PC-3 (cell line): ENCODE measurements around the gene CSMD2. TPM values are rescaled to one million over a fixed set of nuclear protein-coding genes. Genes with fewer than 3 reads are reported as not detected.

Experiments
- ATAC-seq: fragments of 200-7000 bp; cut with Tn5 transposase; 2 replicates; pipeline ENCODE4 v1.9.1; 2020; ENCODE audit warnings: mild to moderate bottlenecking, moderate library complexity
- BruUV-seq: library from RNA; stranded (reverse); fragments of 400-500 nt; replicated peaks from 2 replicates; lab custom pipeline; 2021; lab: Mats Ljungman, UMichigan
- CTCF ChIA-PET: fragments of 300-600 bp; sonication (Branson Sonifier 250); formaldehyde crosslinking; loops from one replicate; lab custom pipeline; 2022; ENCODE audit warnings: antibody characterized with exemption; lab: Charles Lee
- POLR2A ChIA-PET: fragments of 300-600 bp; sonication (Branson Sonifier 250); formaldehyde crosslinking; loops from one replicate; lab custom pipeline; 2022; ENCODE audit warnings: antibody characterized with exemption; ENCODE audit not compliant: unreplicated experiment; lab: Charles Lee
- DNase-seq: peaks from one replicate; pipeline ENCODE4 v3.0.0-alpha.2; 2015
- H2AFZ ChIP-seq: fragments of 300-600 bp; sonication (generic); 2 replicates; pipeline ENCODE4 v1.6.0; 2016; ENCODE audit warnings: antibody characterized with exemption, low read length
- H3F3A ChIP-seq: fragments of 300-600 bp; sonication (generic); one replicate; pipeline ENCODE4 v1.6.0; 2017; ENCODE audit warnings: antibody characterized with exemption, low read length, control low read depth, mild to moderate bottlenecking; ENCODE audit not compliant: unreplicated experiment
- H3K27ac ChIP-seq: fragments of 300-600 bp; sonication (generic); 2 replicates; pipeline ENCODE4 v1.5.1; 2016; ENCODE audit warnings: mild to moderate bottlenecking, low read length
- H3K27me3 ChIP-seq: fragments of 300-600 bp; sonication (generic); 2 replicates; pipeline ENCODE4 v1.6.1; 2016; ENCODE audit warnings: low read length, mixed read lengths
- H3K36me3 ChIP-seq: fragments of 300-600 bp; sonication (generic); 2 replicates; pipeline ENCODE4 v1.6.1; 2016; ENCODE audit warnings: low read depth, mixed run types, low read length, mixed read lengths
- H3K4me1 ChIP-seq: fragments of 300-600 bp; sonication (generic); 2 replicates; pipeline ENCODE4 v1.5.1; 2016; ENCODE audit warnings: low read length; ENCODE audit not compliant: insufficient read depth
- H3K4me2 ChIP-seq: fragments of 300-600 bp; sonication (generic); 2 replicates; pipeline ENCODE4 v1.6.0; 2016; ENCODE audit warnings: low read length
- H3K4me3 ChIP-seq: fragments of 300-600 bp; sonication (generic); 2 replicates; pipeline ENCODE4 v1.5.1; 2016; ENCODE audit warnings: mild to moderate bottlenecking, low read length, mixed read lengths
- H3K79me2 ChIP-seq: fragments of 300-600 bp; sonication (generic); 2 replicates; pipeline ENCODE4 v1.6.1; 2017; ENCODE audit warnings: low read length, mixed read lengths
- H3K9ac ChIP-seq: fragments of 300-600 bp; sonication (generic); 2 replicates; pipeline ENCODE4 v1.6.0; 2016; ENCODE audit warnings: mild to moderate bottlenecking, low read length
- H3K9me2 ChIP-seq: fragments of 300-600 bp; sonication (generic); replicated peaks from 2 replicates; pipeline ENCODE4 v1.6.1; 2016; ENCODE audit warnings: mixed run types, low read length, mixed read lengths
- H3K9me3 ChIP-seq: fragments of 300-600 bp; sonication (generic); 2 replicates; pipeline ENCODE4 v1.6.1; 2016; ENCODE audit warnings: low read length, mixed read lengths
- H4K20me1 ChIP-seq: fragments of 300-600 bp; sonication (generic); 2 replicates; pipeline ENCODE4 v1.6.1; 2016; ENCODE audit warnings: low read length, mixed read lengths
- EZH2 ChIP-seq: fragments of 300-600 bp; sonication (generic); IDR thresholded peaks from one replicate; pipeline ENCODE4 v1.6.1; 2017; ENCODE audit warnings: antibody characterized with exemption, mild to moderate bottlenecking, low read length; ENCODE audit not compliant: unreplicated experiment
- EZH2phosphoT487 ChIP-seq: fragments of 300-600 bp; sonication (generic); IDR thresholded peaks from 2 replicates; pipeline ENCODE4 v1.6.1; 2018; ENCODE audit warnings: mild to moderate bottlenecking, antibody characterized with exemption, low read length, borderline replicate concordance
- intact Hi-C: fragments of 100-400 bp; cut with micrococcal nuclease; formaldehyde crosslinking; loops from 2 replicates; pipeline ENCODE4 v1.9.0; 2023
- total RNA-seq: library from RNA; depleted of rRNA; stranded (reverse); fragments of >200 nt; gene quantifications from 2 replicates; pipeline ENCODE4 v1.2.3, GENCODE V29; 2014
- TF ChIP-seq, protein P1 (sequence below): fragments of 300-600 bp; sonication (generic); conservative IDR thresholded peaks from 2 replicates; pipeline ENCODE4 v1.5.1; 2017; ENCODE audit warnings: antibody characterized with exemption, low read depth, mild to moderate bottlenecking, low read length

The CSMD2 gene
- total RNA-seq, 1 experiment from 2014 or later: not detected

DNA sequence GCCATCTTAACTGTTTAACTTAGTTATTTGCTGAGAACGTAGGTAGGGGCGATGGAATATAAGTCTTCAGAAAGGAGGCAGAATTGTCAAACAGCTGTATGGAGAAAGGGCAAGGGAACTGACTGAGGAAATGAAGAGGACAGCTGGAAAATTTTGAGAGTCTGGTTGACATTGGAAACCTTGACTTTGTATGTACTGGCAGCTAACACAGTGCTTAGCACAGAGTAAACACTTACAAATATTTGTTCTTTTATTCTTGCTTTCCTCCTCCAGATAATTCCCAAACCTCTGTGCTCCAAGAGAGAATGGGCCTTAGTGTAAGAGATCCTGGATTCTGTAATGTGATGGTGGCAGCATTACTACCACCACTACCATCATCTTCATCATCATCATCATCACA, 601.3 kb downstream of the CSMD2 start:
- Histone ChIP-seq H3K9ac (no peak overlapping the region), H3K4me1 (no peaks in the 10 kb centered on the region), H3K27me3 (peaks cover 35% of the 10 kb centered on the region), H3K4me2 (no peak overlapping the region), H3K4me3 (no peak overlapping the region), H3K79me2 (no peaks in the 10 kb centered on the region), H3K9me3 (no peaks in the 10 kb centered on the region; the same call in 1 of the 2 replicates), H3K9me2 (no peaks in the 10 kb centered on the region), H3K27ac (no peak overlapping the region), H4K20me1 (no peaks in the 10 kb centered on the region), H3F3A (no peaks in the 10 kb centered on the region), H2AFZ (no peak overlapping the region), H3K36me3 (no peaks in the 10 kb centered on the region)
- TF ChIP-seq EZH2phosphoT487 (no peak), EZH2 (no peak)
- TF ChIP-seq, protein P1, sequence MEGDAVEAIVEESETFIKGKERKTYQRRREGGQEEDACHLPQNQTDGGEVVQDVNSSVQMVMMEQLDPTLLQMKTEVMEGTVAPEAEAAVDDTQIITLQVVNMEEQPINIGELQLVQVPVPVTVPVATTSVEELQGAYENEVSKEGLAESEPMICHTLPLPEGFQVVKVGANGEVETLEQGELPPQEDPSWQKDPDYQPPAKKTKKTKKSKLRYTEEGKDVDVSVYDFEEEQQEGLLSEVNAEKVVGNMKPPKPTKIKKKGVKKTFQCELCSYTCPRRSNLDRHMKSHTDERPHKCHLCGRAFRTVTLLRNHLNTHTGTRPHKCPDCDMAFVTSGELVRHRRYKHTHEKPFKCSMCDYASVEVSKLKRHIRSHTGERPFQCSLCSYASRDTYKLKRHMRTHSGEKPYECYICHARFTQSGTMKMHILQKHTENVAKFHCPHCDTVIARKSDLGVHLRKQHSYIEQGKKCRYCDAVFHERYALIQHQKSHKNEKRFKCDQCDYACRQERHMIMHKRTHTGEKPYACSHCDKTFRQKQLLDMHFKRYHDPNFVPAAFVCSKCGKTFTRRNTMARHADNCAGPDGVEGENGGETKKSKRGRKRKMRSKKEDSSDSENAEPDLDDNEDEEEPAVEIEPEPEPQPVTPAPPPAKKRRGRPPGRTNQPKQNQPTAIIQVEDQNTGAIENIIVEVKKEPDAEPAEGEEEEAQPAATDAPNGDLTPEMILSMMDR: no peak
- DNase-seq (no peak), ATAC-seq (no peak)
- POLR2A ChIA-PET: no interaction called here
- CTCF ChIA-PET: no interaction called here
- no TSS peak for BruUV-seq
- intact Hi-C loops: no loop called here

DNA sequence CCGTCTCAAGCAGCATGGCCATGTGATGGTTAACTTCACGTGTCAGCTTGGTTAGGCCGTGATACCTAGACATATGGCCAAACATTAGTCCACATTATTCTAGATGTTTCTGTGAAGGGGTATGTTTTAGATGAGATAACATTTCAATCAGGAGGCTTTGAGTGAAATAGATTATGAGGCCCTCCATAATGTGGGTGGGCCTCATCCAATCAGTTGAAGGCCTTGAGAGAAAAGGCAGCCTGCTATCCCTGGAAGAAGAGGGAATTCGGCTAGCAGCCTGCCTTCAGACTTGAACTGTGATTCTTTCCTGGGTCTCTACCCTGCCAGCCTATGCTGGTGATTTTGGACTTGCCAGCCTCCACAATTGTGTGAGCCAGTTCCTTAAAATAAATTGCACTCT, 602.5 kb downstream of the CSMD2 start:
- TF ChIP-seq EZH2 (no peak), EZH2phosphoT487 (no peak)
- TF ChIP-seq, protein P1: no peak
- Histone ChIP-seq H3K4me2 (no peak overlapping the region), H3K9me3 (no peaks in the 10 kb centered on the region; the same call in 1 of the 2 replicates), H3K27me3 (peaks cover 46% of the 10 kb centered on the region), H3K36me3 (no peaks in the 10 kb centered on the region), H3F3A (no peaks in the 10 kb centered on the region), H3K79me2 (no peaks in the 10 kb centered on the region), H4K20me1 (no peaks in the 10 kb centered on the region), H3K9ac (no peak overlapping the region), H3K9me2 (no peaks in the 10 kb centered on the region), H3K4me1 (no peaks in the 10 kb centered on the region), H3K4me3 (no peak overlapping the region), H3K27ac (no peak overlapping the region), H2AFZ (no peak overlapping the region)
- ATAC-seq: no peak
- intact Hi-C loops: no loop called here
- no peak for DNase-seq
- ChIA-PET CTCF (no interaction called here), POLR2A (no interaction called here)
- BruUV-seq: no TSS peak

- no peak overlapping the region for H2AFZ ChIP-seq
- ChIA-PET CTCF (no interaction called here), POLR2A (no interaction called here)
- no peaks in the 10 kb centered on the region for H3K9me2 ChIP-seq
- no peaks in the 10 kb centered on the region for H3K79me2 ChIP-seq
- DNase-seq (no peak), ATAC-seq (no peak)
- H3K9me3 ChIP-seq: no peaks in the 10 kb centered on the region; the same call in 1 of the 2 replicates
- intact Hi-C loops: no loop called here
- no peaks in the 10 kb centered on the region for H4K20me1 ChIP-seq
- H3K27me3 ChIP-seq: peaks cover 48% of the 10 kb centered on the region
- H3F3A ChIP-seq: no peaks in the 10 kb centered on the region
- H3K36me3 ChIP-seq: no peaks in the 10 kb centered on the region
- no peaks in the 10 kb centered on the region for H3K4me1 ChIP-seq
- H3K9ac ChIP-seq: no peak overlapping the region
- no peak overlapping the region for H3K27ac ChIP-seq
- TF ChIP-seq, protein P1: no peak
- TF ChIP-seq EZH2 (no peak), EZH2phosphoT487 (no peak)
- BruUV-seq: no TSS peak
- H3K4me2 ChIP-seq: no peak overlapping the region
- H3K4me3 ChIP-seq: no peak overlapping the region
These were observed 603.5 kb downstream of the CSMD2 start for GRCh38 chr1:33561576-33561975.
